DMS114 treated with DMSO at 0.1 percent for 48 hours (cell line): ENCODE measurements around the gene C12orf76.
"Not testable (repeated sequence)": the region's sequence is repeated elsewhere in the genome, so short reads cannot be mapped to it uniquely, and the experiment has no call there.

Experiments
- DNase-seq: peaks from one replicate; lab custom pipeline; 2025; ENCODE audit not compliant: unreplicated experiment; lab: John Stamatoyannopoulos, UW

C12orf76 gene

DNA sequence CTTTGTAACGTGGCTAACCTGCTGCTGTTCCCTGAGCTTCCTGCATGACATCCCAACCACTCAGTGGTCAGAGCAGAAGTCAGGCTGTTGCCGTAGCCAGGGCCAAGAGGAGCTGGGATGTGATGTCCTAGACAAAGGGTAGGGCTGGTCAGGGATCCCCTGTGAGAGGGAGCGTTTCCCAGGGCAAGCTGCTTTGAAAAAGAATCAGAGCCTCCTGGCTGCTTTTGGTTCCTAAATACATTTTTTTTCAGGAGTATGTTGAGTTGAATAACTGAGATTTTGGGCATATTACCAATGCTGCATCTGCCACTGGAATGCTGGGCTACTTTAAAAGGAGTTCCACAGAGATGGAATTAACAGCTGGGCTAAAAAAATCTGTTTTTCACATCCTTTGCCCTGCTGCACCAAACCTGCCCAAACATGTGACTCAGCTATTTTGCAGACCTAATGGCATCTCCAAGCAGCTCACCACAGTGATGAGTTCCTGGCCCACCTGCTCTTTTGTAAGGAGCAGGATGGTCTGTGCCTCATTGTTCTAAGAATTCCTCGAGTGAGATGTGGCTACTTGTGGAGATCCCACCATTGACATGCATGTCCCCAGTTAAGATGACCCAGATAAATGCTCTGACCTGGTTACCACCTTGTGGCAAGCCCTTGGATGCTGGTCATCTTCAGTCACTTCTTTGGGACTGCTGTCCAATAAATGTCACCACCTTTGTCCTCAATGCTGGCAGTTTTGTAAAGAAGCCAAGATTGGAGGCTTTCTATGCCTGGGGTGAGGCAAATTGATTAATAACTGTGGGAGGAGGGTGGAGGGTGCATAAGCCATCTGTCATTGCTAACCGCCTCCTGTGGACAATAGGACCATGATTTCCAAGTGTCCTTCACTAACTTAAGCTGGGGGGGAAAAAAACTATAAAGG lies 25.0 kb downstream of the C12orf76 start:
- DNase-seq: no peak

DNA sequence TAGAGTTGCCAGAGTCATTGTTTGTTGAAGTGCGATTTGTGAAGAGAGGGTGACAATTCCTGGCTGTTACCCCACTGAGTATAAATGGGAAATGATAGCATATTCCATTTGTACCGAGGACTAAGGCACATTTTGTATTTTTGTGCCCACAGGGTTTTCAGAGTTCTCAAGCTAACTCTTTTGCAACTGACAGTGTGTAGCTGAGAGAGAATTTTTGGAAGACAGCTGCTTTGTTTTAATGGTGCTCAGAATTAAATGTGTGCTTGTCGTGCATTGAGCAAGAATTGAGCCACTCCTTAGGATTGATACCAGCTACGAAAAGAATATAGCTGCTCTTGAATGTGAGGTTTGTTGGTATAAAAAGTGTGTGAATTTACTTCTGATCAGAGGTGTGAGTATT lies 27.4 kb downstream of the C12orf76 start:
- DNase-seq: no peak

DNA sequence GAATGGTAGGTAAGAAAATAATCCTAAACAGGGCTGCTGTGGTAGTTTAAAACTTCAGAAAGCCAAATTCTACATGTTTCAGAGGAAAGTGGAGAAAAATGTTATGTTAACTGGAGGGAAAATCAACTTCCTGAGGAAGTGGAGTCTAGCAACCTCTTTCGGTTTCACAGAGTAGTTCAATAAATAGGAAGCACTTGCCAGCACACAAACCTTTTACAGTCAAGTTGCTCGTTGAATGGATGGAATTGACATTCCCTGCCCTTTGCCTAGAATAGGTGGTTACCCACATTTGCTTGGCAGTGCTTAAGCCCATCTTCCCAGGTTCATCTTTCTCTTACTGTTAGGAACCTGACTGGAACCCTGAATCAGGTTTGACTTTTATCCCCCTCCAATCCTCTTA lies 33.2 kb downstream of the C12orf76 start:
- DNase-seq: no peak

DNA sequence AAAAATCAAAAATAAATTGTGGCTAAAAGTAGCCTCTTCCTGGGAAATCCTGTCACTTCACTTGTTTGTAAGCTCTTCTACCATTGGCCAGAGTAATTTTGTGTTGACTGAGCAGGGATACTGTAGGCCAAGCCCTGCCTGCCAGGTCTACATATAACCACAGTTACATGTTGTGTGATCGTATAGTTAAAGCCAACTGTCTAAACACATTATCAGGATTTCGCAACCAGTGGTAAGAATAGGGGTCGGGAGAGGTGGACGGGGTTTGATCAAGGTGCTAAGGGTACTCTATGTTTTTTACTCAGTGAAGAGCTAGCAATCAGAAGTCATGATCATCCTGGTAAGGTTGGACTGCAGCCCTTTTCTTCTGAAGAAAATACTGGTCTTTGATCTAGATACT lies 35.7 kb downstream of the C12orf76 start:
- DNase-seq: no peak

DNA sequence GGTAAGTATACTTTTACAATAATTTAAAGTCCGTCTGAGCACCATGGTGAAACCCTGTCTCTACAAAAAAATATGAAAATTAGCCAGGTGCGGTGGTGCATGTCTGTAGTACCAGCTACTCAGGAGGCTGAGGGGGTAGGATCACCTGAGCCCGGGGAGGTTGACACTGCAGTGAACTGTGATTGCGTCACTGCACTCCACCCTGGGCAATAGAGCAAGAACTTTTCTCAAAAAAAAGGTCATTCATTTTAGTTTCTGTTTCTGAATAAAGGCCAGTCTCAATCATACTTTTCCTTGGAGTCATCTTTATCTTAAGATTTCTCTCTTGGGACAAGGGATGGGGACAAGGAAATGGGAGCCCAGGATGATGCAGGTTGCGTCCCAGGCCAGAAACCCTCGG lies 36.2 kb downstream of the C12orf76 start:
- DNase-seq: no peak

DNA sequence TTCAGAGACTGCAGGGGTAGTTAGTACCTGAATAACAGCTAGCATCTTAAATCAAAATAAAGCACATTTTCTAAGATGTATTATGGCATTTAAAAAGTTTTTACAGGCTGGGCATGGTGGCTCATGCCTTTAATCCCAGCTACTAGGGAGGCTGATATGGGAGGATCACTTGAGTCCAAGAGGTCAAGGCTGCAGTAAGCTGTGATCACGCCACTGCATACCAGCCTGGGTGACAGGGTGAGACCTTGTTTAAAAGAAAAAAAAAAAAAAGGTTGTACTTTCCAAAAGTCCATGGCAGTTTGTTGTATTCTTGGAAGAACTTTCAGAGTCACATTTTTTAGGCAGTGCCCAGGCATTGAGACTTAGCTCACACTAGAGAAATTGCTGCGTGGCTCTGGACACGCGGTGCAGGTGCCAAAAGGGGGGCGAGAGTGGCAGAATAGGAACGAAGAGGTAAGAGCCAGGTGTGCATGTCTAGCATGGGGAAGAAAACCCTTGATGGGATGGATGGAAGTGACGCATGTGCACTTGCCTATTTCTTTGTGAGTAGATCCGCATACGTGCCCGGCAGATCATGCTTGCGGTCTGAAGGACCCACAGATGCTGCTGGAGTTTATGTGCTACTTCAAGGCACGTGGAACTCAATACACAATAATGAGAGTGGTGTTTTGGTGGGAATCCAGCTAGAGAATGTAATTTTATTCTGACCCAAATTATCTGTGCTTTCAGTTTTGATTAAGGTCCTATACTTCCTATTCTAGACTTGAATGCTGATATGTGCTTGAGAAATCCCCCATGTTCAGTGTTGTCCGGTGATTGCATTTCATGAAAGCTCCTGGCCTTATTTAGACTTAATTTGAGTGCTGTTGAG lies 37.2 kb downstream of the C12orf76 start:
- DNase-seq: no peak

DNA sequence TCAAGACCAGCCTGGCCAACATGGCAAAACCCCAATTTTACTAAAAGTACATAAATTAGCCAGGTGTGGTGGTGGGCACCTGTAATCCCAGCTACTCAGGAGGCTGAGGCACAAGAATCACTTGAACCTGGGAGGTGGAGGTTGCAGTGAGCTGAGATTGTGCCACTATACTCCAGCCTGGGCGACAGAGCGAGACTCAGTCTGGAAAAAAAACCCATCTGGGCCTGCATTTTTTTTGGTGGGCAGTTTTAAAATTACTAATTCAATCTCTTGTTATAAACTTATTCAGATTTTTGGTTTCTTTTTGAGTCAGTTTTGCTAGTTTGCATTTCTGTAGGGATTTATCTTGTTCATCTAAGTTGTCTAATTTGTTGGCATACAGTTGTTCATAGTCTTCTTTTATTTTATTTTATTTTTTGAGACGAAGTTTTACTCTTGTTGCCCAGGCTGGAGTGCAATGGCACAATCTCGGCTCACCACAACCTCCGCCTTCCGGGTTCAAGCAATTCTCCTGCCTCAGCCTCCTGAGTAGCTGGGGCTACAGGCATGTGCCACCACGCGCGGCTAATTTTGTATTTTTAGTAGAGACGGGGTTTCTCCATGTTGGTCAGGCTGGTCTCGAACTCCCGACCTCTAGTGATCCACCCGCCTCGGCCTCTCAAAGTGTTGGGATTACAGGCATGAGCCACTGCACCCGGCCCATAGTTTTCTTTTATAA lies 39.5 kb downstream of the C12orf76 start:
- not testable (repeated sequence) for DNase-seq

DNA sequence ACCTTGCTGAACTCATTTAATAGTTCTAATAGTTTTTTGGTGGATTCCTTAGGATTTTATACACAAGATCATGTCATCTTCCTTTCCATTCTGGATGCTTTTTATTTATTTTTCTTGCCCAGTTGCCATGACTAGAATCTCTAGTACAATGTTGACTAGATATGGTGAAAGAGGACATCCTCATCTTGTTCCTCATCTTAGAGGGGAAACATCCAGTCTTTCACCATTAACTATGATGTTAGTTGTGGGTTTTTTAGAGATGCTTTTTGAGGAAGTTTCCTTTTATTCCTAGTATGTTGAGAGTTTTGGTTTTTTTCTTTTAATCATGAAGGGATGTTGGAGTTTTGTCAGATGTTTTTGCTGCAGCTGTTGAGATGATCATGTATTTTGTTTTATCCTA lies 40.4 kb downstream of the C12orf76 start:
- no peak for DNase-seq

DNA sequence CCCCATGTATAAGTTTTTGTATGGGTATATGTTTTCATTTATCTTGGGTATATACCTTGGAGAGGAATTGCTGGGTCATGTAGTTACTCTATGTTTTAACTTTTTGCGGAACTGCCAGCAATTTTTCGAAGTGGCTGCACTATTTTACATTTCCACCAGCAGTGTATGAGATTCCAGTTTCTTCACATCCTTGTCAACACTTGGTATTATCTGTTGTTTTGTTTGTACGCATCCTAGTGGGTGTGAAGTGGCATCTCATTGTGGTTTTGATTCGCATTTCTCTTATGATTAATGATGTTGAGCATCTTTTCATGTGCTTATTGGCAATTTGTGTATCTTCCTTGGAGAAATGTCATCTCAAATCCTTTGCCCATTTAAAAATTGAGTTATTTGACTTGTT lies 42.2 kb downstream of the C12orf76 start:
- no peak for DNase-seq

DNA sequence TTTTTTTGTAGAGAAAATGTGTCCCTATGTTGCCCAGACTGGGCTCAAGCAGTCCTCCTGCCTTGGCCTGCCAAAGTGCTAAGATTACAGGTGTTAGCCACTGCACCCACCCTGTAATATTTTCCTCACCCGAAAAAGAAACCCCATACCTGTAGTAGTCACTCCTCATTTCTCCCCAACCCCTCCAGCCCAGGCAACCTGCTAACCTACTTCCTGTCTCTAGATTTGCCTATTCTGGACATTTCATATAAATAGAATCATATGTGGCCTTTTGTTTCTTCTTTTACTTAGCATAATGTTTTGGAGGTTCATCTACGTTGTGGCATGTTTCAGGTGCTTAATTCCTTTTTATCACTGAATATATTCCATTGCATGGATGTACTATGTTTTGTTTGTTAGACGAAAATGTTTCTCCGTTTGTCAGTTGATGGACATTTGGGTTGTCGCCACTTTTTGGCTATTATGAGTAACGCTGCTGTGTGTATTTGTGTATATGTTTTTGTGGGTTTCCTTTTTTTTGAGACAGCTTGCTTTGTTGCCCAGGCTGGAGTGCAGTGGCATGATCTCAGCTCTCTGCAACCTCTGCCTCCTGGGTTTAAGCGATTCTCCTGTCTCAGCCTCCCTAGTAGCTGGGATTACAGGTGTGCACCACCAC lies 42.9 kb downstream of the C12orf76 start:
- DNase-seq: no peak

DNA sequence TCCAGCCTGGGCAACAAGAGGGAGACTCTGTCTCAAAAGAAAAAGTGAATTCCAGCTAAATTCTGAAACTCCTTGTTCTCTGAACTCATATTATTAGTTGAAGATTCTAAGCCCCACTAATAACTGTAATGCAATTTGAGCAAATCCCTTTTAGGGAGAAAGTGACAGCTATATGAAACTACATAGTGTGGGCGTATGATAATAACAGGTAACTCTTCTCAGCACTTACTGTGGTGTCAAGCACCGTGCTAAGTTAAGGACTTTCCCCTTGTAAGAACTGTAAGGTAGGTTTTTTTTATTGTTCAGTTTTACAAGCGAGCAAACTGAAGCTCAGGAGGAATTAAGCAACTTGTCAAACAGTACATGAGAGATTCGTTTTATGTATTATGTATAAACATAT lies 43.7 kb downstream of the C12orf76 start:
- no peak for DNase-seq

DNA sequence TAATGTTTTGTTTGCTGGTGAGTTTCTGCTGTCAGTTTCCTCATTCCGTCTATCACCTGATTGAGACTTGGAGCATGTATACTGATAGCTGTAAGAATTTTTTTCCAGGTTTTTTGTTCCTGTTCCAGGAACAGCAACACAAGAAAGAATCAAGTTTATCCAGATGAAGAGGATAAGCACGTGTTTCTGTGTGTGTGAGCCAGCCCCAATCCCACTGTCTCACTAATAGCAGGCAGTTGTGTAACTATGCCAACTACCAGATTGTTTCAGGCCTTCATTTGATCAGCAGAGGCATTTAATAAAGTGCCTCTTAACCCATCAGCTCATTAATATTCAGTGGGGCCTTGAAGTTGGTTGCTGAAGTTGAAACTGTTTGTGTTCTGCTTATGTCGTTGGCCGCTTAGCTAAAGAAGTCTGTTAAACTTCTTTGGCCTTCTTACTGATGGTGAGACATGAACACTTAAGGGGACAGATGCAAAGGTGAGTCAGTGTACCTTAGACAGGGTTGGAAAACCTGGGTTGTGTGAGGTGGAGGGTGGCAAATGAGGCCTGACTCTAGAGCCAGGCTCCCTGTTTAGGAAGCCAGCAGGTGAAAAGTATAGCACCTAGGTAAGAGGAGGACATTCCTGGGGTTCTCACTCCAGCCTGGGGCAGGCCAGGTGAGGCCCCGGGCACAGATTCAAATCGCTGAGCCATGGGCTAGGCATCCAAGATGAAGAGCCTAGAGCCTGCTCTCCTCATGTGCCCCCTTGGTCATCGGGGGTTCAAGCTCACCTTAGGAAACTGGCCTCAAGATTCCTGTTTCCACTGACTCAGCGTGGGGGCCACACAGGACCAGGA lies 45.4 kb downstream of the C12orf76 start:
- DNase-seq: no peak

DNA sequence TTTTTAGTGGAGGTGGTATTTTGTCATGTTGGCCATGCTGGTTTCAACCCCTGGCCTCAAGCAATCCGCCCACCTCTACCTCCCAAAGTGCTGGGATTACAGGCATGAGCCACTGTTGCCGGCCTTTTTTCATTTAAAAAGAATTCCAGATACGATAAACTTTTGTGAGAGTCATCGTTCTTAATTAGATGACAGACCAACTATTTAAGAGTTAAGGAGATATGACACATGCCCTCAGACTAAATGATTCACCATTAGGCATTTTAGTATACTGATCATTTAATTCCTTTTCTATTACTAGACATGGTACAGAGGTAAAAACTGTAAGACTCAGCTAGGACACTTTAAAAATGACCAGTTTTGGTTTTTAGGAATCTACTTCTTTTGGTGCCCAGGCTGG lies 46.7 kb downstream of the C12orf76 start:
- DNase-seq: no peak

DNA sequence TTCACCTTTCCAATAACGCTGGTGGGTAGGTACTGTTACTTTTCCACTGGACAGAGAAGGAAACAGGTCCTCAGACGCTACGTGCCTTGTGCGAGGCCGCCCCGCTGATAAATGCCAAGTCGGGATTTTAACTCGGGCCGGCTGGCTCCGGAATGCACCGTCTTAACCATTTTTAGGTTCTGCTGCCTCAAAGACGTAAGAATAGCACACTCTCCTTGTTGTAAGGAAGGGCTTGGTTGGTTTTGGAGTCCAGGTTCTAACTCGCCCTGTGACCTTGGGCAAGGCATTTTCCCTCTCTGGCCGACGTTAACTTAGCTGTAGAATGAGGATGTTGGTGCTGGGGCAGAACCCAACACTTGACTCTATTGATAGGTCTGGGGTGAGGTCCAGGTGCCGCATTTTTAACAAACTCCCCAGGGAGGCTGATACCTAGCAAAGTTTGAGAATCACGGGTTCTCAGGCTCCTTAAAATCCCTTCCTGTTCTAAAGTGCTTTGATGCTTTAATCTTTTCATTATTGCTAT lies 48.3 kb downstream of the C12orf76 start:
- DNase-seq: no peak

DNA sequence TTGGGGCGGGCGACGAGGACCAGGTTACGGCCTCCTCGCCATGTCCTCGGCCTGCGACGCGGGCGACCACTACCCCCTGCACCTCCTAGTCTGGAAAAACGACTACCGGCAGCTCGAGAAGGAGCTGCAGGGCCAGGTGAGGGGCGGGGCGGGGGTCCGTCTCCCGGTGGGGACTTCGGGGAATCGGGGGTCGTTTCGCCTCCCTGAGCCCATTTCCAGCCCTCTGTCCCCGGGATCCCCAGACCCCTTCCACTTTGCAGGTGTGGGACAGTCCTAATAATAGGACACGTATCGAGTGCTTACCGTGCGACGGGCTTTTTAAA lies 48.7 kb downstream of the C12orf76 start:
- no peak for DNase-seq

DNA sequence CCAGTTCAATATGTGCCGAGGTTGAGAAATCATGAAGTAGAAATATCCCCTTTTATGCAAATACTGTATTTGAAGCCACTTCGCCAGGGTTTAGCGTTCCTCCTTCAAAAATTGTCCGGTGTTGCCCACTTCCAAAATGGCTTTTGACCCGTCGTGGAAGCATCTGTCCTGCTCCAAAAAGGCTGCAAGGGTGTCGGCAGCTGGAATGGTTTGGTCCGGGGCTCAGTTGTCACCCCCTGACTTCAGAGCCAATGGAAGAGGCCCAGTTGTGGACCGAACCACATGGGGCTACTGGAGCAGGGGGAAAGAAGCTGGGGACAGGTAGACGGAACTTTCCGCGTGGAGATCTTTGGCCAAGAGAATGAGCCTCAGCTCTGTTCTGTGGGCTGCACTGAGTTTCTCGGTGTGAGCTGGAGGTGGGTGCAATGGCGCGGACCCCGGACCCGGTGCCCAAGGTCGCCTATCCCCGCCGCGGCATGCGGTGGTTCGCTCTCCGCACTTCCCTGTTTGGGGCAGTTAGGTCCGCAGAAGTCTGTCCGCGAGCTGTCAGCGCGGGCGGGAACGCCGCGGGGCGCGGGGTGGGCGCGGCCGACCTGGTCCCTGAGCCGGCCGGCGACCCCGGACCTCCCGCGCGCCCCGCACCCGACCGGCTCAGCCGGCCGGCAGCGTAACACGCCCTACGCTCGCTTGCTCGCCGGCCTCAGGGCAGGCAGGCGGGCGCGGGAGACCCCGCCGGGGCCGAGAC lies 49.2 kb downstream of the C12orf76 start, which contains the start of gene ANKRD13A:
ANKRD13A (plus strand) TSS at position 527 of the 745 bp plus-strand sequence. CDS start 259 bp downstream, outside the sequence.
- peak; percentile 91 for DNase-seq

DNA sequence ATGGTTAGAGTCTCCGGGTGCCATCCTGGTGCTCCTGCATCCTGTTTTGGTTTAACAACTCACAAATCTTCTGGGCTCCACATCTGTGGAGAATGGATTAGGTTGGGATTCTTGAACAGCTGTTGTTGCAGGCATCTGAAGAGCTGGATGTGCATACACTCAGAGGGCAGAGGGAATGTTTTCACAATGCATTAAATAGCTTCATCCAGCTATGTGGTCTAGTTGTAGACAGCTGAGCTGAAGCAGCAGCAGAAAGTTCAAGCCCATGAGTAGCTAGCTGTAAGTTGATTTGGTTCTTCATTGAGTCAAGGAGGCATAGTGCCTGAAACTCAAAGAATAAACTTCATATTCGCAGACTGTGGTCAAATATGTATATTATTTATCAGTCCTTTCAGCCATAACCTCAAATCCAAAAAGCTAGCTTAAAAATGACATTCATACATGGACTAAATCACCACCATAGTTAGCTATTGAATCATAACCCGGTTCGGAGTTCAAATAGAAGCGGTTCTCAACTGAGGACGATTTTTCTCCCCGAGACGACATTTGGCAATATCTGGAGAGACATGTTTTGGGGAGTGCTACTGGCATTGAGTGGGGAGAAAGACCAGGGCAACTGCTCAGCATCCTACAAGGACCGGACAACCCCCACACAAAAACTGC lies 50.0 kb downstream of the C12orf76 start:
- peak; percentile 39 for DNase-seq

DNA sequence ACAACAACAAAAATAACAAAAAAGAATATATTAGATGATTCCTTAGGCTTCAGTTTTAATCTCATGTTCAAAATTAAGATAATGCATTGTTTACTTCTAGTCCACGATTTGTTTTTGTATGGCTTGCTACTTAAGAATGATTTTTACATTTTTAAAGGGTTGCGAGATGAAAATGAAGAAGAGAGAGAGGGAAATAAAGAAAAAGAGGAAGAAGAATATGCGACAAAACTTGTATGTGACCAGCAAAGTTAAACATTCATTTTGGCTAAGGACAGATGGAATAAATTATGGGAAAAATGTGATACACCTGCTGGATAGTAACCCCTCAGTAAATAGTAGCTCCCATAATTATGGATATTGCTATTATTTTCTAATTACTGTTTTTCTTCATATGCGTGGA lies 50.9 kb downstream of the C12orf76 start:
- no peak for DNase-seq

DNA sequence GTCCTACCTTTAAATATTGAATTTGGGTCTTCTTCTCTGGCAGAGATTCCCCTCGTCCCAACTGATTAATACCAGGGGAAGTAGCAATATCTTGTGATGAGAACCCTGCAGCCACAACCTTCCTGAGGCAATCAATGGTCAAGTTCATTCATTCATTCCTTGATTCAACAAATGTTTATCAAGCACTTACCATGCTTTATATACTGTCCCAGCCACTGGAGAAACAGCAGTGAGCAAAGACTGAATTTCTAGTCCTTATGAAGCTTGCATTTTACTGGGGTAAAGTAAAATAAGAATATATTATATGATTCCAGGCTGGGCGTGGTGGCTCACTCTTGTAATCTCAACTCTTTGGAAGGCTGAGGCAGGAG lies 51.9 kb downstream of the C12orf76 start:
- DNase-seq: no peak
